Mesothelial cell of epicardium (in vitro differentiated cells): ENCODE results near the gene TEP1. TPM values are rescaled to one million over a fixed set of nuclear protein-coding genes. Genes with fewer than 3 reads are reported as not detected.

Source experiments
- DNase-seq, 2 experiments: peaks; one replicate each; pipeline ENCODE4 v3.0.0; 2021; ENCODE audit warnings: low spot score in 2 of 2; ENCODE audit not compliant: unreplicated experiment in 2 of 2
- H3K27ac Mint-ChIP-seq: 2 replicates; pipeline ENCODE4 v1.8.0; 2021; ENCODE audit warnings: mixed read lengths
- H3K27me3 Mint-ChIP-seq: 2 replicates; pipeline ENCODE4 v1.8.0; 2021; ENCODE audit warnings: low read depth, mixed read lengths
- H3K36me3 Mint-ChIP-seq: 2 replicates; pipeline ENCODE4 v1.8.0; 2021; ENCODE audit warnings: mixed read lengths
- H3K4me1 Mint-ChIP-seq: 2 replicates; pipeline ENCODE4 v1.8.0; 2021; ENCODE audit warnings: mixed read lengths
- H3K4me3 Mint-ChIP-seq: 2 replicates; pipeline ENCODE4 v1.8.0; 2021; ENCODE audit warnings: mild to moderate bottlenecking, moderate library complexity, mixed read lengths
- H3K9me3 Mint-ChIP-seq: 2 replicates; pipeline ENCODE4 v1.8.0; 2021; ENCODE audit warnings: mixed read lengths
- total RNA-seq: library from RNA; stranded (reverse); gene quantifications from 3 replicates; pipeline ENCODE4 v1.2.1, GENCODE V29; 2021
- TF ChIP-seq, protein P1 (sequence below): fragments of 200-600 bp; sonication (generic); IDR thresholded peaks from one replicate; pipeline ENCODE4 v1.5.0; 2021; ENCODE audit warnings: antibody characterized with exemption; ENCODE audit not compliant: unreplicated experiment

TEP1 gene
- total RNA-seq, 1 donor from 2014 or later = 18.3 TPM

DNA sequence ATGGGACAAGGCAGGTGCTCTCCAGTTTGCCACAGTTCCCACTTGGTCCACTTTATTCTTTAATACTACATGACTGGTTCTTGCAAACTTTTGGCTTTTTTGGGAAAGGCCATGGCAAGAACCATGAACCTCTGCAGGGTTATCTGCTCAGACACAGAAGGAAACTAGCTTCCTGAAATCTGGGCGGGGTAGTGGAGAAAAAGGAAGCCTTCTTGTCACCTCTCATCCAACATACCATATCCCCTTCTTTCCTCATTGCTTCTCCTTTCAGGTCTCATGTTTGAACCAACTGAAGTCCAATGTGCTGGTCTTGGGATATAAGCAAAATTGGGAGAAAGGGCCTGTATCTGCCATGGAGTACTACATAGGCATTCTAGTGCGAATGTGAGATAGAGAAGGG lies 28.2 kb upstream of the TEP1 start:
- Mint-ChIP-seq H3K36me3 (peaks cover 11% of the 10 kb centered on the region), H3K27me3 (peaks cover 24% of the 10 kb centered on the region), H3K27ac (no peak overlapping the region), H3K4me1 (no peaks in the 10 kb centered on the region), H3K9me3 (peaks cover 5% of the 10 kb centered on the region), H3K4me3 (no peak overlapping the region)
- no peak for DNase-seq
- TF ChIP-seq, protein P1, sequence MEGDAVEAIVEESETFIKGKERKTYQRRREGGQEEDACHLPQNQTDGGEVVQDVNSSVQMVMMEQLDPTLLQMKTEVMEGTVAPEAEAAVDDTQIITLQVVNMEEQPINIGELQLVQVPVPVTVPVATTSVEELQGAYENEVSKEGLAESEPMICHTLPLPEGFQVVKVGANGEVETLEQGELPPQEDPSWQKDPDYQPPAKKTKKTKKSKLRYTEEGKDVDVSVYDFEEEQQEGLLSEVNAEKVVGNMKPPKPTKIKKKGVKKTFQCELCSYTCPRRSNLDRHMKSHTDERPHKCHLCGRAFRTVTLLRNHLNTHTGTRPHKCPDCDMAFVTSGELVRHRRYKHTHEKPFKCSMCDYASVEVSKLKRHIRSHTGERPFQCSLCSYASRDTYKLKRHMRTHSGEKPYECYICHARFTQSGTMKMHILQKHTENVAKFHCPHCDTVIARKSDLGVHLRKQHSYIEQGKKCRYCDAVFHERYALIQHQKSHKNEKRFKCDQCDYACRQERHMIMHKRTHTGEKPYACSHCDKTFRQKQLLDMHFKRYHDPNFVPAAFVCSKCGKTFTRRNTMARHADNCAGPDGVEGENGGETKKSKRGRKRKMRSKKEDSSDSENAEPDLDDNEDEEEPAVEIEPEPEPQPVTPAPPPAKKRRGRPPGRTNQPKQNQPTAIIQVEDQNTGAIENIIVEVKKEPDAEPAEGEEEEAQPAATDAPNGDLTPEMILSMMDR = no peak

DNA sequence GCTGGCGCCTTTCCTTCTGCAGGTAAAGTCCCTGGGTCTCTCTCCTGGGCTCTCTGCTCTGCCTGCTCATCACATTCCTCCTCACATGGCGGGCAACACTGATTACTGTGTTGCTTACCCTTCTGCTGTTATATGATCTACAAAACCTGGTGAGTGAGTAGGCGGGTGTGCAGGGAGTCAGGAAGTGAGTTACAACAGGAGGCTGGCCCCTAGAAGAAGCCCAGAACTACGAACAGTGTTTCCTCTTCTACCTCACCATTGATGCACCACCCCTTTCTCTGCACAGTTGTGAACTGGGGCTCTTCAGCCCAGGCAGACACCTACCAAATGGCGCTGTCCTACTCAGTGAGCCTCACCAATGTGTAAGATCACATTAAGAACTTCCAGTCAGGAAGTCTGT lies 27.6 kb upstream of the TEP1 start:
- TF ChIP-seq, protein P1 = no peak
- Mint-ChIP-seq H3K4me3 (no peak overlapping the region), H3K27ac (no peak overlapping the region), H3K9me3 (peaks cover 5% of the 10 kb centered on the region), H3K4me1 (no peaks in the 10 kb centered on the region), H3K36me3 (peaks cover 11% of the 10 kb centered on the region), H3K27me3 (peaks cover 28% of the 10 kb centered on the region)
- DNase-seq = no peak

- TF ChIP-seq, protein P1 = no peak
Measured at GRCh38 chr14:20440465-20440864, 27.2 kb upstream of the TEP1 start.

DNA sequence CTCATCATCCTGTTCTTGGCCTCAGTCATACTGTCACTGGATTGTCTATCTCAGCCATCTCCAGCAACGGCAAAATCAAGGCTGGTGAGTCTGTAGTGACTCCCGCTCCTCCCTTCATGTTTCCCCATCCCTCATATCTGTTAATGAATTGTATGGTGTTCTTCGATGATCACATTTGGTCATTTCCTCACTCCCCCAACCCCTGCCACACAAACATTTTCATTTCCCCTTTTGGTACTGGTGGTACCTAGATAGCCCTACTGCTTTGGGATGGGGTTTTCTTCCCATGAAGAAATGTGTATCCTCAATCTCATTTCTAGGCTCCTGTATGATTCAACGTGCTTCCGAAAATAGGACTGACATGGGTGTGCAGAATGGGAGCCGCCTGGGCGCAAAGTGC lies 25.4 kb upstream of the TEP1 start:
- H3K27me3 Mint-ChIP-seq = peaks cover 39% of the 10 kb centered on the region
- peaks cover 11% of the 10 kb centered on the region for H3K36me3 Mint-ChIP-seq
- DNase-seq = no peak
- H3K4me1 Mint-ChIP-seq = no peaks in the 10 kb centered on the region
- TF ChIP-seq, protein P1 = no peak
- H3K9me3 Mint-ChIP-seq = peaks cover 5% of the 10 kb centered on the region
- H3K4me3 Mint-ChIP-seq = no peak overlapping the region
- H3K27ac Mint-ChIP-seq = no peak overlapping the region

More at GRCh38 chr14:20440465-20440864, 27.2 kb upstream of the TEP1 start:
- no peak for DNase-seq
- no peaks in the 10 kb centered on the region for H3K4me1 Mint-ChIP-seq
- H3K4me3 Mint-ChIP-seq = no peak overlapping the region
- peaks cover 11% of the 10 kb centered on the region for H3K36me3 Mint-ChIP-seq
- no peak overlapping the region for H3K27ac Mint-ChIP-seq
- peaks cover 32% of the 10 kb centered on the region for H3K27me3 Mint-ChIP-seq
- H3K9me3 Mint-ChIP-seq = peaks cover 5% of the 10 kb centered on the region

- DNase-seq = no peak
- no peaks in the 10 kb centered on the region for H3K9me3 Mint-ChIP-seq
- H3K36me3 Mint-ChIP-seq = no peaks in the 10 kb centered on the region
- H3K4me3 Mint-ChIP-seq = no peak overlapping the region
- TF ChIP-seq, protein P1 = no peak
- no peaks in the 10 kb centered on the region for H3K4me1 Mint-ChIP-seq
- no peak overlapping the region for H3K27ac Mint-ChIP-seq
- peaks cover 40% of the 10 kb centered on the region for H3K27me3 Mint-ChIP-seq
Measured at GRCh38 chr14:20436363-20436755, 23.1 kb upstream of the TEP1 start.
